Activated T-helper 9 cell treated with anti-CD3 and anti-CD28 coated beads, Interleukin-2, amount 50 U/mL, for 16 hours (primary cell): ENCODE data around the gene ADGRD1.

Experiments
- DNase-seq: peaks from one replicate; pipeline ENCODE4 v3.0.0-alpha.2; 2020; ENCODE audit warnings: low read depth

ADGRD1 gene

GRCh38 chr12:130966443-130967030 is 12.8 kb downstream of the ADGRD1 start:
- DNase-seq, result no peak

GRCh38 chr12:130967636-130968035 is 13.9 kb downstream of the ADGRD1 start:
- no peak for DNase-seq

GRCh38 chr12:130968611-130969010 is 14.9 kb downstream of the ADGRD1 start:
- DNase-seq, result no peak

GRCh38 chr12:130969223-130969622 is 15.5 kb downstream of the ADGRD1 start:
- DNase-seq, result no peak

GRCh38 chr12:130970165-130970907 is 16.6 kb downstream of the ADGRD1 start:
- no peak for DNase-seq

GRCh38 chr12:130970908-130971233 is 17.2 kb downstream of the ADGRD1 start:
- no peak for DNase-seq

- DNase-seq, result no peak
Observed at GRCh38 chr12:130971925-130972585, 18.3 kb downstream of the ADGRD1 start.

- DNase-seq, result no peak
Observed at GRCh38 chr12:130972586-130972950, 18.9 kb downstream of the ADGRD1 start.

GRCh38 chr12:130973109-130973508 is 19.4 kb downstream of the ADGRD1 start:
- no peak for DNase-seq

GRCh38 chr12:130973906-130974305 is 20.2 kb downstream of the ADGRD1 start:
- no peak for DNase-seq

GRCh38 chr12:130975116-130975515 is 21.4 kb downstream of the ADGRD1 start:
- no peak for DNase-seq

GRCh38 chr12:130976171-130976720 is 22.5 kb downstream of the ADGRD1 start:
- DNase-seq, result no peak

- no peak for DNase-seq
Observed at GRCh38 chr12:130977046-130977742, 23.5 kb downstream of the ADGRD1 start.

GRCh38 chr12:130977743-130978095 is 24.0 kb downstream of the ADGRD1 start:
- no peak for DNase-seq

- no peak for DNase-seq
Observed at GRCh38 chr12:130978785-130979184, 25.1 kb downstream of the ADGRD1 start.

GRCh38 chr12:130981074-130981742 is 27.5 kb downstream of the ADGRD1 start:
- DNase-seq, result no peak

- no peak for DNase-seq
Observed at GRCh38 chr12:130981911-130982310, 28.2 kb downstream of the ADGRD1 start.

- no peak for DNase-seq
Observed at GRCh38 chr12:130982565-130983225, 29.0 kb downstream of the ADGRD1 start.

GRCh38 chr12:130983328-130984017 is 29.8 kb downstream of the ADGRD1 start:
- no peak for DNase-seq

GRCh38 chr12:130984183-130985058 is 30.7 kb downstream of the ADGRD1 start:
- DNase-seq, result no peak
